H1 (cell line): Measurements from ENCODE around the gene DNTT. TPM values are rescaled to one million over a fixed set of nuclear protein-coding genes. Genes with fewer than 3 reads are reported as not detected.
A peak's percentile ranks its signal among the peaks of the same experiment; 100 is the strongest.

Source experiments
- CTCF ChIA-PET: fragments of 300-600 bp; sonication (Branson Sonifier 250); formaldehyde crosslinking; loops from one replicate; lab custom pipeline; 2021; ENCODE audit not compliant: partially characterized antibody; lab: Charles Lee
- POLR2A ChIA-PET: fragments of 300-600 bp; sonication (Branson Sonifier 250); formaldehyde crosslinking; loops from one replicate; lab custom pipeline; 2021; ENCODE audit warnings: inconsistent platforms; ENCODE audit not compliant: partially characterized antibody; lab: Charles Lee
- DNase-seq, 2 experiments: peaks; one replicate each; pipeline versions ENCODE4 v3.0.0 to v3.0.0-alpha.2; 2010 to 2022; ENCODE audit warnings: low spot score in 2 of 2, low read depth in 1 of 2, mixed read lengths in 1 of 2
- FAIRE-seq: peaks from 2 replicates; lab custom pipeline; 2011; peaks lifted over from hg19 to GRCh38; lab: Jason Lieb, UNC
- H2AFZ ChIP-seq: 2 replicates; pipeline ENCODE4 v1.8.1; 2012; ENCODE audit warnings: low read length, inconsistent platforms
- H2AK5ac ChIP-seq: 2 replicates; pipeline ENCODE4 v1.6.1; 2013; ENCODE audit warnings: low read depth, low read length
- H2BK120ac ChIP-seq: replicated peaks from 2 replicates; pipeline ENCODE3; 2013; ENCODE audit warnings: low read depth, low read length, inconsistent platforms
- H2BK12ac ChIP-seq: 2 replicates; pipeline ENCODE4 v1.6.1; 2013; ENCODE audit warnings: low read depth, low read length
- H2BK15ac ChIP-seq: 2 replicates; pipeline ENCODE4 v1.6.1; 2013; ENCODE audit warnings: low read length
- H2BK20ac ChIP-seq: 2 replicates; pipeline ENCODE4 v1.6.1; 2013; ENCODE audit warnings: low read length
- H2BK5ac ChIP-seq: 2 replicates; pipeline ENCODE4 v1.6.1; 2013; ENCODE audit warnings: low read depth, low read length
- H3K14ac ChIP-seq: 2 replicates; pipeline ENCODE4 v1.6.1; 2013; ENCODE audit warnings: inconsistent platforms; ENCODE audit not compliant: insufficient read length
- H3K18ac ChIP-seq: 2 replicates; pipeline ENCODE4 v1.6.1; 2013; ENCODE audit warnings: low read length; ENCODE audit errors: extremely low read depth
- H3K23ac ChIP-seq: 2 replicates; pipeline ENCODE4 v1.6.1; 2013; ENCODE audit warnings: inconsistent platforms; ENCODE audit not compliant: insufficient read length
- H3K23me2 ChIP-seq: 2 replicates; pipeline ENCODE4 v1.6.1; 2013; ENCODE audit warnings: low read depth, low read length
- H3K27ac ChIP-seq: 2 replicates; pipeline ENCODE4 v1.6.1; 2011; ENCODE audit warnings: low read depth, low read length, inconsistent platforms
- H3K27me3 ChIP-seq, 4 experiments: replicated peaks in 1 of 4; 1 replicate in 1 of 4; 2 replicates in 3 of 4; pipeline versions ENCODE4 v1.6.1 to v1.8.1; 2011 to 2013; ENCODE audit warnings: low read length in 3 of 4, mild to moderate bottlenecking in 3 of 4, inconsistent platforms in 2 of 4, mixed read lengths in 2 of 4, moderate library complexity in 1 of 4; ENCODE audit not compliant: control insufficient read depth in 3 of 4, insufficient read depth in 3 of 4; ENCODE audit errors: extremely low read depth in 1 of 4
- H3K36me3 ChIP-seq, 4 experiments: 2 replicates each; pipeline versions ENCODE4 v1.6.1 to v1.8.1; 2011 to 2013; ENCODE audit warnings: mild to moderate bottlenecking in 4 of 4, low read length in 3 of 4, moderate library complexity in 2 of 4, control low read depth in 1 of 4, inconsistent platforms in 1 of 4; ENCODE audit not compliant: insufficient read depth in 4 of 4, control insufficient read depth in 2 of 4
- H3K4ac ChIP-seq: replicated peaks from 2 replicates; pipeline ENCODE3; 2013; ENCODE audit warnings: low read length, low read depth, mixed read lengths, inconsistent platforms; ENCODE audit not compliant: insufficient read length
- H3K4me1 ChIP-seq, 4 experiments: replicated peaks in 1 of 4; 1 replicate in 1 of 4; 2 replicates in 3 of 4; pipeline versions ENCODE4 v1.6.1 to v1.8.1; 2011 to 2013; ENCODE audit warnings: low read length in 3 of 4, inconsistent platforms in 2 of 4, mixed read lengths in 1 of 4; ENCODE audit not compliant: insufficient read depth in 4 of 4, control insufficient read depth in 3 of 4
- H3K4me2 ChIP-seq, 2 experiments: 2 replicates each; pipeline versions ENCODE4 v1.6.1 to v1.8.1; 2011 to 2013; ENCODE audit warnings: low read depth in 2 of 2, low read length in 2 of 2, control low read depth in 1 of 2, inconsistent platforms in 1 of 2, mild to moderate bottlenecking in 1 of 2; ENCODE audit not compliant: insufficient read depth in 1 of 2
- H3K4me3 ChIP-seq, 4 experiments: fragments of 200-600, 300-600 bp in 1 of 4; sonication (generic), shearing (Covaris generic), sonication (Bioruptor Twin) in 1 of 4; 2 replicates each; pipeline versions ENCODE4 v1.5.1 to v1.8.1; 2011 to 2016; ENCODE audit warnings: low read length in 4 of 4, low read depth in 3 of 4, control low read depth in 2 of 4, inconsistent platforms in 2 of 4, mild to moderate bottlenecking in 2 of 4, mixed read lengths in 1 of 4, moderate library complexity in 1 of 4; ENCODE audit not compliant: insufficient read depth in 2 of 4; ENCODE audit errors: extremely low read depth in 1 of 4
- H3K56ac ChIP-seq: replicated peaks from 2 replicates; pipeline ENCODE3; 2013; ENCODE audit warnings: low read depth, mild to moderate bottlenecking, mixed read lengths, low read length, inconsistent platforms; ENCODE audit not compliant: insufficient read length
- H3K79me1 ChIP-seq: 2 replicates; pipeline ENCODE4 v1.6.1; 2013; ENCODE audit warnings: low read depth, low read length, control low read depth
- H3K79me2 ChIP-seq, 2 experiments: 2 replicates each; pipeline versions ENCODE4 v1.6.1 to v1.8.1; 2012 to 2013; ENCODE audit warnings: low read length in 2 of 2, mild to moderate bottlenecking in 2 of 2, inconsistent platforms in 1 of 2; ENCODE audit not compliant: insufficient read depth in 2 of 2, control insufficient read depth in 1 of 2
- H3K9ac ChIP-seq, 4 experiments: replicated peaks in 1 of 4; 1 replicate in 1 of 4; 2 replicates in 3 of 4; pipeline versions ENCODE4 v1.6.1 to v1.8.1; 2011 to 2013; ENCODE audit warnings: low read depth in 3 of 4, low read length in 3 of 4, control low read depth in 2 of 4, mild to moderate bottlenecking in 2 of 4, moderate library complexity in 2 of 4, inconsistent platforms in 1 of 4; ENCODE audit errors: extremely low read depth in 1 of 4
- H3K9me3 ChIP-seq, 2 experiments: 2 replicates each; pipeline versions ENCODE4 v1.6.1 to v1.8.1; 2012 to 2013; ENCODE audit warnings: mild to moderate bottlenecking in 2 of 2, moderate library complexity in 2 of 2, control low read depth in 1 of 2, inconsistent platforms in 1 of 2, low read depth in 1 of 2, low read length in 1 of 2, mixed read lengths in 1 of 2; ENCODE audit not compliant: insufficient read depth in 2 of 2
- H4K20me1 ChIP-seq, 2 experiments: replicated peaks in 1 of 2; 2 replicates each; pipeline versions ENCODE3 to v1.8.1; 2011 to 2013; ENCODE audit warnings: inconsistent platforms in 2 of 2, low read length in 2 of 2, mild to moderate bottlenecking in 1 of 2; ENCODE audit not compliant: insufficient read depth in 2 of 2, control insufficient read depth in 1 of 2
- H4K5ac ChIP-seq: 2 replicates; pipeline ENCODE4 v1.6.1; 2013; ENCODE audit warnings: low read length, low read depth, mixed read lengths, inconsistent platforms; ENCODE audit not compliant: insufficient read length
- H4K8ac ChIP-seq: 2 replicates; pipeline ENCODE4 v1.8.0; 2013; ENCODE audit warnings: mild to moderate bottlenecking, moderate library complexity, low read length, inconsistent platforms; ENCODE audit not compliant: insufficient read depth; ENCODE audit errors: extremely low read depth
- H4K91ac ChIP-seq: replicated peaks from 2 replicates; pipeline ENCODE3; 2013; ENCODE audit warnings: low read length, mixed read lengths, inconsistent platforms; ENCODE audit not compliant: insufficient read length
- CEBPB ChIP-seq: IDR thresholded peaks from 2 replicates; pipeline ENCODE4 v1.6.1; 2012; ENCODE audit warnings: low read depth, low read length
- JUND ChIP-seq: IDR thresholded peaks from 2 replicates; pipeline ENCODE4 v1.6.1; 2011; ENCODE audit warnings: mild to moderate bottlenecking, improper control_type of control experiment, low read length
- KDM1A ChIP-seq: fragments of 200-600, 300-600 bp; sonication (generic); IDR thresholded peaks from 2 replicates; pipeline ENCODE4 v1.7.1; 2016; ENCODE audit warnings: mild to moderate bottlenecking, low read length, borderline replicate concordance
- POLR2A ChIP-seq, 2 experiments: IDR thresholded peaks; 1 replicate in 1 of 2; 2 replicates in 1 of 2; pipeline ENCODE4 v1.6.1; 2011; ENCODE audit warnings: low read depth in 2 of 2, low read length in 2 of 2, mild to moderate bottlenecking in 2 of 2; ENCODE audit errors: control extremely low read depth in 1 of 2
- POU5F1 ChIP-seq: IDR thresholded peaks from 2 replicates; pipeline ENCODE4 v1.6.1; 2011; ENCODE audit warnings: low read depth, mild to moderate bottlenecking, low read length, moderate library complexity
- RBBP5 ChIP-seq: IDR thresholded peaks from 2 replicates; pipeline ENCODE4 v1.7.1; 2012; ENCODE audit warnings: low read depth, mild to moderate bottlenecking, inconsistent platforms, low read length, moderate library complexity, borderline replicate concordance
- RNF2 ChIP-seq: fragments of 200-900, 300-1000 bp; sonication (generic); IDR thresholded peaks from 2 replicates; pipeline ENCODE4 v1.7.1; 2016; ENCODE audit warnings: borderline replicate concordance, low read depth, mild to moderate bottlenecking, antibody characterized with exemption, low read length; ENCODE audit not compliant: poor library complexity, severe bottlenecking; ENCODE audit errors: missing control alignments
- SIX5 ChIP-seq: IDR thresholded peaks from 2 replicates; pipeline ENCODE4 v1.6.1; 2011; ENCODE audit warnings: mild to moderate bottlenecking, low read depth, low read length
- SRF ChIP-seq: IDR thresholded peaks from 2 replicates; pipeline ENCODE4 v1.6.1; 2011; ENCODE audit warnings: mild to moderate bottlenecking, low read depth, low read length, moderate library complexity
- TBP ChIP-seq: IDR thresholded peaks from 2 replicates; pipeline ENCODE4 v1.6.1; 2011; ENCODE audit warnings: low read depth, low read length, improper control_type of control experiment
- TEAD4 ChIP-seq: IDR thresholded peaks from 2 replicates; pipeline ENCODE4 v1.6.1; 2012; ENCODE audit warnings: low read depth, low read length, inconsistent platforms, mixed read lengths
- WGBS, 2 experiments: shearing (Covaris generic) in 1 of 2; methylation state at CpG; one replicate each; pipeline versions ENCODE4 v1.1.6 to v1.1.7; 2013 to 2015; ENCODE audit warnings: low lambda C conversion rate in 2 of 2, mixed read lengths in 2 of 2, inconsistent platforms in 1 of 2, low coverage in 1 of 2, missing lambda C conversion rate in 1 of 2; ENCODE audit not compliant: insufficient replicate concordance in 2 of 2, insufficient coverage in 1 of 2, insufficient read length in 1 of 2; ENCODE audit errors: extremely low coverage in 1 of 2, missing lambda C conversion rate in 1 of 2; 5-methylcytosine and 5-hydroxymethylcytosine counted together
- polyA plus RNA-seq, 7 experiments: library from polyadenylated mRNA; depleted of rRNA in 3 of 7; stranded (reverse) in 5 of 7; unstranded in 2 of 7; fragments of >200 nt in 5 of 7; fragments of 200-250 nt in 2 of 7; gene quantifications; 1 replicate in 5 of 7; 2 replicates in 1 of 7; 4 replicates in 1 of 7; pipeline versions ENCODE4 v1.2.1 to v1.2.3, GENCODE V29; 2011 to 2013; ENCODE audit warnings: missing spikeins in 2 of 7, mixed read lengths in 2 of 7
- total RNA-seq: library from RNA; stranded (reverse); fragmentation: NEBNext Ultra II Directional; extraction: Animal tissue kit (Norgen Biotek cat#: 25700); gene quantifications from 2 replicates; pipeline ENCODE4 v1.2.1, GENCODE V29; 2021
- TF ChIP-seq, protein P1 (sequence below): IDR thresholded peaks from 2 replicates; pipeline ENCODE4 v1.6.1; 2012; ENCODE audit warnings: inconsistent platforms
- TF ChIP-seq, protein P2 (sequence below): IDR thresholded peaks from 2 replicates; pipeline ENCODE4 v1.6.1; 2012; ENCODE audit warnings: inconsistent platforms

Gene DNTT
- total and polyA plus RNA-seq, 2 of the 8 experiments (the other 6 are each of a cell fraction or from before 2014, with no cell fraction given): not detected

DNA sequence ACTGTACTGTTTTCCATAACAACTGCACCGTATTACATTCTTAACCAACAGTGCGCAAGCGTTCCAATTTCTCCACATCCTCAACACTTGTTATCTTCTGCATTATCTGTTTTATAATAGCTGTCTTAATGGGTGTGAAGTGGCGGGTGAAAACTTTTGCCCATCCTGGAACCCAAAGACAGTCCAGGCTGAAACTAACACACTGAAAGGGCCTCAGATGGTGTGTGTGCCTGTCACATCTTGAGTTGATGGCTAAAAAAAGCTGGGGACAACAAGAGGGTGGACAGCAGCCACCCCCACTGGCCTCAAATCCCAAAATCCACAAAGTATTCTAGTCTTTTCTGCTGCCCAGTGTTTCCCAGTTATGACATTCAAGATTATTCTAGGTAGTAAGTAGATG is 35.1 kb downstream of the DNTT start:
- H3K56ac ChIP-seq: no peak overlapping the region
- H3K9me3 ChIP-seq: no peaks in the 10 kb centered on the region
- peaks cover 0 to 1% (median 0%) of the 10 kb centered on the region in 4 experiments; a peak in 1 of 7 replicates for H3K27me3 ChIP-seq
- H3K79me1 ChIP-seq: no peaks in the 10 kb centered on the region
- H2AFZ ChIP-seq: no peak overlapping the region
- no peak overlapping the region for H4K91ac ChIP-seq
- H2BK15ac ChIP-seq: no peak overlapping the region
- H3K4ac ChIP-seq: peak overlapping the region; percentile 6
- H2AK5ac ChIP-seq: no peak overlapping the region
- H3K79me2 ChIP-seq: no peaks in the 10 kb centered on the region
- CTCF ChIA-PET: interaction anchor here (0.6 to 9.0 kb wide), 22 partner anchors 8 to 389 kb away, joined by 3 to 197 read pairs (median 4); partner anchors contain the start of gene DNTT
- no peak overlapping the region for H3K4me2 ChIP-seq
- DNase-seq (peak in 1 of 2 experiments; percentile 29), FAIRE-seq (no peak)
- WGBS, 2 experiments: 94% methylated on average over 4 of the region's 4 CpGs; no CpG with 5 or more reads in 1 of the 2 experiments
- H3K23me2 ChIP-seq: no peaks in the 10 kb centered on the region
- no peak overlapping the region for H4K5ac ChIP-seq
- H4K8ac ChIP-seq: no peak overlapping the region
- H3K14ac ChIP-seq: no peak overlapping the region
- no peak overlapping the region for H3K4me3 ChIP-seq
- 0 out of 2 replicates have a peak overlapping the region, but pooled peaks have one; percentile 40 for H2BK20ac ChIP-seq
- no peak overlapping the region for H3K23ac ChIP-seq
- no peak overlapping the region for H3K18ac ChIP-seq
- no peak overlapping the region for H2BK5ac ChIP-seq
- H2BK12ac ChIP-seq: peak overlapping the region; percentile 4; the same call in 1 of the 2 replicates
- POLR2A ChIA-PET: no interaction called here
- H3K27ac ChIP-seq: no peak overlapping the region
- H3K36me3 ChIP-seq: no peaks in the 10 kb centered on the region
- H4K20me1 ChIP-seq: no peaks in the 10 kb centered on the region
- H2BK120ac ChIP-seq: no peak overlapping the region
- peaks cover 0 to 13% (median 7%) of the 10 kb centered on the region in 4 experiments; a peak in 6 of 7 replicates for H3K4me1 ChIP-seq
- no peak overlapping the region for H3K9ac ChIP-seq
- TF ChIP-seq RBBP5 (no peak), POU5F1 (no peak), TBP (no peak), JUND (no peak), SIX5 (no peak), TEAD4 (no peak), RNF2 (no peak), POLR2A (IDR thresholded peaks at IDR 0.05; ENCODE audit: control extremely low read depth in 1 of 2, low read depth in 2 of 2, low read length in 2 of 2) (no peak), KDM1A (no peak), SRF (no peak), CEBPB (no peak)
- TF ChIP-seq, protein P1, sequence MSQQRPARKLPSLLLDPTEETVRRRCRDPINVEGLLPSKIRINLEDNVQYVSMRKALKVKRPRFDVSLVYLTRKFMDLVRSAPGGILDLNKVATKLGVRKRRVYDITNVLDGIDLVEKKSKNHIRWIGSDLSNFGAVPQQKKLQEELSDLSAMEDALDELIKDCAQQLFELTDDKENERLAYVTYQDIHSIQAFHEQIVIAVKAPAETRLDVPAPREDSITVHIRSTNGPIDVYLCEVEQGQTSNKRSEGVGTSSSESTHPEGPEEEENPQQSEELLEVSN: no peak
- TF ChIP-seq, protein P2, sequence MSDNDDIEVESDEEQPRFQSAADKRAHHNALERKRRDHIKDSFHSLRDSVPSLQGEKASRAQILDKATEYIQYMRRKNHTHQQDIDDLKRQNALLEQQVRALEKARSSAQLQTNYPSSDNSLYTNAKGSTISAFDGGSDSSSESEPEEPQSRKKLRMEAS: no peak
